GM18868 (cell line): ENCODE data around the gene UBE3C.

Experiments used
- ATAC-seq: cut with Tn5 transposase; IDR thresholded peaks from one replicate; pipeline ENCODE4 v1.9.1; 2021; ENCODE audit warnings: mild to moderate bottlenecking, moderate library complexity; ENCODE audit not compliant: unreplicated experiment

Gene UBE3C

GRCh38 chr7:157284229-157285014, 145.7 kb downstream of the UBE3C start:
- no peak for ATAC-seq

- ATAC-seq, result no peak
Observed at GRCh38 chr7:157291404-157292080, 152.8 kb downstream of the UBE3C start.

DNA sequence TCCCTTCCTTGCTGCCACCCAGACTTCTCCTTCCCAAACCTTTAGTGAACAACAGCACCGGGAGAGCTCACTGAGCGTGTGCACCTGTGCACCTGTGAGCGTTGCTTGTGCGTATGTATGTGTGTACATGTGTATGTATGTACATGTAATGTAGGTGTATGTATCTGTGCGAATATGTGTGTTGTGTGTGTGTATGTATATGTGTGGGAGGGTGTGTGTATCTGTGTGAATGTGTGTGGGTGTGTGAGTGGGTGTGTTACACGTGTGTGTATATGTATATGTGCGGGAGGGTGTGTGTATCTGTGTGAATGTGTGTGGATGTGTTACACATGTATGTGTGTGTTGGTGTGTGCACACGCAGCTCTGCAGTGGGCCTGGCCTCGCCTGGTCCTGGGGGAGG, 153.5 kb downstream of the UBE3C start:
- ATAC-seq, result no peak

DNA sequence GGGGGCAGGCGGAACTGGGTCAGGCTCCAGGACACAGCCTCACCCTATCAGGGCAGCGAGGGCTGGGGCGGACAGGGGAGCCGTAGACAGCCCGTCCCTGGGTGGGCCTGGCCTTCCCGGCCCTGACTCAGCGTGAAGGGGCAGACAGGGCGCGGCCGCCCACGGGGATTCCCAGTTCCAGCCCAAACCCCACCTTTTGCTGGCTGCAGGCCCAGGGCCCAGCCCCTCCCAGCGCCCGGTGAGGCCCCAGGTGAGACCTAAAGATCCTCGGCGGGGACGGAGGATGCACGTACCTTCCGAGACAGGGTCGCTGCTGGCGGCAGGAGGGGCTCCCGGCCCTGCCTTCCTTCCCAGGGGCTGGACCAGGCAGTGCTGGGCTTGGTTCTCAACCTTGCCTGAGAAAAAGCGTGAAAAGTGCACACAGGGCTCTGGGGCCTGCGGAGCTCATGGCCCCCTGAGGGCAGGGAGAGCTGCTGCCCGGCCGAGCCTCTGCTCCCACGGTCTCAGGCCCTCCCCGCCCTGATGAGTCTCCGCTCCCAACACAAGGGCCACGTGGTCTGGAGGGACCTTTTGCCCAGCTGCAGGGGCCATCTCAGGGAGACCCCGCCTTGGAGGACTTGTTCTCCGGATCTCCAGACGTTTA, 154.2 kb downstream of the UBE3C start:
- ATAC-seq, result no peak

- no peak for ATAC-seq
Observed at GRCh38 chr7:157293413-157293788, 154.7 kb downstream of the UBE3C start.

- ATAC-seq, result no peak
Observed at GRCh38 chr7:157294773-157295172, 156.0 kb downstream of the UBE3C start.

DNA sequence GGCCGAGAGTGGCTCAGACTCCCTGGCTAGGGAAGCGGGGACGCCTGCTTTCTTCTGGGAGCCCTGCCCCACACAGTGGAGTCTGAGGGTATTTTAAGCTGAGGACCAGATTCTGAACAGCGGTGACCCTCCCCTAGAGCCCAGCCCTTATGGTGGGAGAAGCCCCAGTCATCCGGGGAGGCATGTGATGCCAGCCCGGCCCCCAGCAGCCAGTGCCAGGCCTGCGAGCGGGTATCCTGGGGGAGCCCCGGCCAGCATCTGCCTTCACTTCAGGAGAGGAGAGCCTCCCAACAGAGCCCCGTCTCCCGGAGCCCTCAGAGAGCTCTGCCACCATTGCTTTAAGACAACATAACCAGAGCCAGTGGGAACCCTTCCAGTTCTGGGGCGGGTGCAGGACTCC, 156.6 kb downstream of the UBE3C start:
- no peak for ATAC-seq

DNA sequence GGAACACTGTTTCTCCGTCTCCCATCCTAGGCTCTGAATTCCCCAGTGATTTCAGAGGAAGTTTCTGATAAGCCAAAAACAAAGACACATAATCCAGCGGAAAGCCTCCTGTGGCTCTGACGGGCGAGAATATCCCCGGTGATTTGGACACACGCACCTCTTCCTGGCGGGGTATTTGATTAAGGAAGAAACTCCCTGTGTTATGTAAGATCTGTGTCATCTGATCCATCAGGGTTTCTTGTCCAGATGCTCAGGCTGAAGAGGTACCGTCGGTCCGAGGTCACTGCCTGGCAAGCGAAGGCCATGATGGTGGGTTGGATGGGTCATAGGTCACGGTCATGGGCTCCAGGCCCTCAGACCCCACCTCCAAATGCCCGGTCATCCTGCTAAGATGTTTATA, 158.5 kb downstream of the UBE3C start:
- no peak for ATAC-seq

GRCh38 chr7:157299317-157299612, 160.5 kb downstream of the UBE3C start:
- ATAC-seq, result no peak

DNA sequence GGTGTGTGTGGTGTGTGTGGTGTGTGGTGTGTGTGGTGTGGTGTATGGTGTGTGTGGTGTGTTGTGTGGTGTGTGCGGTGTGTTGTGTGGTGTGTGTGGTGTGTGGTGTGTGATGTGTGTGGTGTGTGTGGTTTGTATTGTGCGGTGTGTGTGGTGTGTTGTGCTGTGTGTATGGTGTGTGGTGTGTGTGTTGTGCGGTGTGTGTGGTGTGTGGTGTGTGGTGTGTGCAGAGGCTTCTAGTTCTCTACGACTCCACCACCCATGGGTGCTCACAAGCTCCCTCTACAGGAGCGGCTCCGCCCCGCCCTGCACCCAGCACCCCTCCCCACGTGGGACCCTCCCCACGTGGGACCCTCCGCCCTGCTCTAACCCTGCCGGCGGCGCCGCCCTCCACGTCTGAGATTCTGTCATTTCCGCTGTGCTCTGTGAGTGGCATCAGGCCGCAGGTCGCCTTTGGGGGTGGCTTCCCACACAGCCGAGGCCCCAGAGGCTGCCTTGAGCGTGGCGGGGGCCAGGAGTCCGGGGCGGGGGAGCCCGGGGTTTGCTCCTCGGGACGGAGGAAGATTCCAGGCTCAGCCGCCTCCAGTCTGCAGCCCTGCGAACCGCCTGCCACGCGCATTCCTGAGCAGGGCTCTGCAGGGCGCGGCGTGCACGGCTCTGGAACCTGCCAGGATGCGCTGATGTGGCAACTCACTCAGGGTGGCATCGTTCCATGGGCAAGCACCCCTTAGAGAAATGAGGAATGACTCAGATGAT, 161.1 kb downstream of the UBE3C start:
- no peak for ATAC-seq

GRCh38 chr7:157300369-157300825, 161.7 kb downstream of the UBE3C start:
- no peak for ATAC-seq

DNA sequence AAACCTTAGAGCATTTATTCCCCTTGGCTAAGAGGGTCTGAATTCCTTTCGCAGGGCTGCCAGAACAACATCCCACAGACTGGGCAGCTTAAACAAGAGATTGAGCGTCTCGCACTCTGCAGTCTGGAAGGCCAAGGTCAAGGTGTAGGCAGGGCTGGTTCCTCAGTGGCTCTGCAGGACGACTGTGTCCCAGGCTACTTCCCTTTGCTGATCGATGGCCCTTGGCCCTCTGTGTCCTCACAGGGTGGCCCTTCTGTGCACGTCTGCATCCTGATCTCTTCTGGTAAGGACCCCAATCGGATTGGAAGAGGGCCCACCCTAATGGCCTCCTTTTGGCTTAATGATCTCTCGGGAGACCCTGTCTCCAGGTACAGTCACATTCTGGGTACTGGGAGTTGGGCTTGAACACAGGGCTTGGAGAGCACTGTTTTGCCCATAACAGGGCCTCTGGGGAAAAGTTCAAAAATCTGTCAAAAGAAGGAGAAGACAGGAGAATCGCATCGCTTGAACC, 162.9 kb downstream of the UBE3C start:
- no peak for ATAC-seq

GRCh38 chr7:157306846-157307838, 168.4 kb downstream of the UBE3C start:
- no peak for ATAC-seq

- no peak for ATAC-seq
Observed at GRCh38 chr7:157309988-157310668, 171.4 kb downstream of the UBE3C start.

GRCh38 chr7:157310676-157311185, 172.0 kb downstream of the UBE3C start:
- no peak for ATAC-seq

DNA sequence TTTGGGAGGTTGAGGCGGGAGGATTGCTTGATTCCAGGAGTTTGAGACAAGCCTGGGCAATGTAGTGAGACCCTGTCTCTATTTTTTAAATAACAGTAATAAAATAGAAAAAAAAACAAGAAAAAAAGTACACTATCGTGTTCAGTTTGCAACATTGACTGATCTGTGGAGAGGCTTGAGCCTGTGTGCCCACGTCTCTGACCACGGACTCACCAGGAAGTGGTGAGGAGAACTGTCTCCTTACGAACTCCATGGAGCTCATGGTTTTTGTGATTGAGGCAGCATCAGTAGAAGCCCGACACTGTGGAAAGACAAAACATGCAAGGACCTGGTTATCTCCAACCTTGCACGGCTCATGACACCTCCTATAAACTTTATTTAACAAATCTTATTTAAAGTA, 174.2 kb downstream of the UBE3C start:
- ATAC-seq, result no peak

- ATAC-seq, result no peak
Observed at GRCh38 chr7:157313645-157314044, 174.9 kb downstream of the UBE3C start.

GRCh38 chr7:157318015-157318706, 179.4 kb downstream of the UBE3C start:
- peak; percentile 88 for ATAC-seq
